ENCODE measurements around the gene PMFBP1. TPM values are rescaled to one million over a fixed set of nuclear protein-coding genes. Genes with fewer than 3 reads are reported as not detected.
A peak's percentile ranks its signal among the peaks of the same experiment; 100 is the strongest.

PMFBP1 gene
- total RNA-seq, 6 donors from 2014 or later: 0.15 to 7.3 (median 1.1) TPM

- no peaks in the 10 kb centered on the region for H3K4me1 ChIP-seq
- no peak overlapping the region for H3K4me3 ChIP-seq
- H3K27me3 ChIP-seq: no peaks in the 10 kb centered on the region
- H3K27ac ChIP-seq: no peak overlapping the region
- peak in 1 of 2 donors; percentile 22 for ATAC-seq (ENCODE audit: low FRiP score in 2 of 2)
- H3K9me3 ChIP-seq: no peaks in the 10 kb centered on the region
- peaks cover 51 to 69% (median 66%) of the 10 kb centered on the region in 4 donors for H3K36me3 ChIP-seq
- WGBS, 2 donors: 88 to 94% methylated on average over 18 to 19 of the region's 19 CpGs
- TF ChIP-seq POLR2A (IDR thresholded peaks at IDR 0.05): no peak
- TF ChIP-seq CTCF (IDR thresholded peaks at IDR 0.05): no peak
- no peak for TF ChIP-seq EP300 (IDR thresholded peaks at IDR 0.05)
- TF ChIP-seq POLR2AphosphoS5 (IDR thresholded peaks at IDR 0.05): no peak
- no peak for DNase-seq
These were observed 60.1 kb downstream of the PMFBP1 start for GRCh38 chr16:72111657-72112451.

GRCh38 chr16:72110662-72111615 is 61.0 kb downstream of the PMFBP1 start:
- no peaks in the 10 kb centered on the region for H3K4me1 ChIP-seq
- no peak overlapping the region for H3K27ac ChIP-seq
- WGBS, 2 donors: 95 to 96% methylated on average over 13 to 23 of the region's 23 CpGs
- H3K27me3 ChIP-seq: no peaks in the 10 kb centered on the region
- no peak overlapping the region for H3K4me3 ChIP-seq
- H3K9me3 ChIP-seq: no peaks in the 10 kb centered on the region
- DNase-seq: peak in 1 of 2 donors; percentile 72
- no peak for TF ChIP-seq CTCF (IDR thresholded peaks at IDR 0.05)
- TF ChIP-seq POLR2AphosphoS5 (IDR thresholded peaks at IDR 0.05): no peak
- no peak for TF ChIP-seq EP300 (IDR thresholded peaks at IDR 0.05)
- TF ChIP-seq POLR2A (IDR thresholded peaks at IDR 0.05): no peak
- ATAC-seq (ENCODE audit: low FRiP score in 2 of 2): no peak
- peaks cover 59 to 78% (median 75%) of the 10 kb centered on the region in 4 donors for H3K36me3 ChIP-seq

DNA sequence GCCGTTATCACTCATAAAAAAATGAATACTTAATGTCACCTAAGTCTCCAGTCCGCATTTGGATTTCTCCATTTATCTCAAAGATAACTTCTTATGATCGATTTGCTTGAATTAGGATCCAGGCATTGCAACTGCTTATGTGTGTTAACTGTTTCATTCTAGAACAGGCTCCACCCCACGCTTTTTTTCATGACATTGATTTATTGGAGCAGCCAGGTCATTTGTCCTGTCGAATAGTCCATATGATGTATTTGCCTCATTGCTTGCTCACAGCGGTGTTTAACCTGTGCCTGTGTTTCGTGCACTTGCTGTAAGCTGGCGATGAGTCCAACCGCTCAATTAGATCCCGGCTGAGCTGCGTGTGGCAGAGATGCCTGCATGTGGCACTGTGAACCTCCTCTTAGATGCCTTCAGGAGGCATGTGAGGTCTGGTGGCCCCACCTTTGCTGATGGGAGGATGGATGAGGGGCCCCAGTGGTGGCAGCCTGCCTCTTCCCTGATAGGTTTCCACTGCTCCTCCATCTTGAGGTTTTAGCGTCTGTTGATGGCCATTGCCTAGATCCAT is 61.9 kb downstream of the PMFBP1 start:
- DNase-seq (no peak), ATAC-seq (ENCODE audit: low FRiP score in 2 of 2) (no peak)
- Histone ChIP-seq H3K36me3 (peaks cover 67 to 87% (median 84%) of the 10 kb centered on the region in 4 donors), H3K9me3 (no peaks in the 10 kb centered on the region), H3K27me3 (no peaks in the 10 kb centered on the region), H3K27ac (no peak overlapping the region), H3K4me1 (no peaks in the 10 kb centered on the region), H3K4me3 (no peak overlapping the region)
- 95 to 96% methylated on average over 12 of the region's 12 CpGs for WGBS, 2 donors
- TF ChIP-seq CTCF (IDR thresholded peaks at IDR 0.05): no peak
- no peak for TF ChIP-seq POLR2A (IDR thresholded peaks at IDR 0.05)
- no peak for TF ChIP-seq POLR2AphosphoS5 (IDR thresholded peaks at IDR 0.05)
- TF ChIP-seq EP300 (IDR thresholded peaks at IDR 0.05): no peak

DNA sequence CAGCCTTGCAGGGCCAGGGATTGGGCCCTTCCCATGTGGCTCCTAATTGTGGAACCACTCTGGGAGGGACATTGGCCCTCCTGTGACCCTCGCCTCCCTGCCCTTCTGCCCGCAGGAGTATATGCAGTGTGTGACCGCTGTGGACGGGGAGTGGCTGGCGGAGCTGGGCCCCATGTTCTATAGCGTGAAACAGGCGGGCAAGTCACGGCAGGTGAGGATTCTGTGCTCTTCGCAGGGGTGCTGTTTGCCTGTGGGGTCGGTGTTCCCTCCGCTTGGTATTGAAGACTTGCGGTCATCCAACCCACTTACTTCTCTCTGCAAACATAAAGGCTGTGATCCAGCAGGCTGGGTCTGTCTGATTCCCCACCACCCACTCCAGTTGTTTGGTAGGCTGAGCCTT is 62.7 kb downstream of the PMFBP1 start:
- ATAC-seq (ENCODE audit: low FRiP score in 2 of 2) (no peak), DNase-seq (peak in 1 of 2 donors; percentile 38)
- H3K27me3 ChIP-seq: no peaks in the 10 kb centered on the region
- H3K36me3 ChIP-seq: peaks cover 74 to 94% (median 91%) of the 10 kb centered on the region in 4 donors
- no peak overlapping the region for H3K4me3 ChIP-seq
- 96 to 97% methylated on average over 9 to 12 of the region's 12 CpGs for WGBS, 2 donors
- H3K9me3 ChIP-seq: no peaks in the 10 kb centered on the region
- H3K4me1 ChIP-seq: no peaks in the 10 kb centered on the region
- no peak overlapping the region for H3K27ac ChIP-seq
- no peak for TF ChIP-seq EP300 (IDR thresholded peaks at IDR 0.05)
- TF ChIP-seq POLR2A (IDR thresholded peaks at IDR 0.05): no peak
- no peak for TF ChIP-seq POLR2AphosphoS5 (IDR thresholded peaks at IDR 0.05)
- no peak for TF ChIP-seq CTCF (IDR thresholded peaks at IDR 0.05)
